ENCODE measurements around the gene RASD2. TPM values are rescaled to one million over a fixed set of nuclear protein-coding genes. Genes with fewer than 3 reads are reported as not detected.

Gene RASD2
- total RNA-seq, 1 donor from 2014 or later = 2.0 TPM

DNA sequence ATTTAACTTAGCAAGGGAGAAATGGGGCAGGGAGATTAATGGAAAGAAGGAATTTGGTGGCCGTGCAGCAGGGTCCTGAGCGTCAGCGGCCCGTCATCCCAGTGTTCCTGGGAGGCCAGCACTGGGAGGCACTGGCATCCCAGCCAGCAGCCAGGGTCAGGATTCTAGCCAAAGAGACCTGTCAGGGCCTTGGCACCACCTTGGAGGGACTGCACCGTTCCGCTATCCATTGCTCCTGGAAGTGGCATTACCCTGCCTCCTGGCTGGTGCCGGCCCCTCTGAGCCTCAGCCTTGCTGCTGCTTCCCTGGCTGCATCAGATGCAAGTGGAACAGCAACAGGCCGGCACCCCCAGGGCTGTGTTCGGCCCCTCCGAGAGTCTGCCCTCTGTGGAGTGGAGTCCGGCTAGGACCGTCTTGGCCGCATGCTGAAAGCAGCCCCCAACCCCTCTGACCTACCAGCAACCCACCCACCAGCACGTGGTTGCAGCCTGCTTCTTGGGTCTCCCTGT is 30.1 kb downstream of the RASD2 start:
- TF ChIP-seq, protein P1, sequence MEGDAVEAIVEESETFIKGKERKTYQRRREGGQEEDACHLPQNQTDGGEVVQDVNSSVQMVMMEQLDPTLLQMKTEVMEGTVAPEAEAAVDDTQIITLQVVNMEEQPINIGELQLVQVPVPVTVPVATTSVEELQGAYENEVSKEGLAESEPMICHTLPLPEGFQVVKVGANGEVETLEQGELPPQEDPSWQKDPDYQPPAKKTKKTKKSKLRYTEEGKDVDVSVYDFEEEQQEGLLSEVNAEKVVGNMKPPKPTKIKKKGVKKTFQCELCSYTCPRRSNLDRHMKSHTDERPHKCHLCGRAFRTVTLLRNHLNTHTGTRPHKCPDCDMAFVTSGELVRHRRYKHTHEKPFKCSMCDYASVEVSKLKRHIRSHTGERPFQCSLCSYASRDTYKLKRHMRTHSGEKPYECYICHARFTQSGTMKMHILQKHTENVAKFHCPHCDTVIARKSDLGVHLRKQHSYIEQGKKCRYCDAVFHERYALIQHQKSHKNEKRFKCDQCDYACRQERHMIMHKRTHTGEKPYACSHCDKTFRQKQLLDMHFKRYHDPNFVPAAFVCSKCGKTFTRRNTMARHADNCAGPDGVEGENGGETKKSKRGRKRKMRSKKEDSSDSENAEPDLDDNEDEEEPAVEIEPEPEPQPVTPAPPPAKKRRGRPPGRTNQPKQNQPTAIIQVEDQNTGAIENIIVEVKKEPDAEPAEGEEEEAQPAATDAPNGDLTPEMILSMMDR (IDR thresholded peaks at IDR 0.05) = no peak
- no peak for TF ChIP-seq POLR2A (IDR thresholded peaks at IDR 0.05)
- no peak for TF ChIP-seq POLR2AphosphoS5 (IDR thresholded peaks at IDR 0.05; ENCODE audit: insufficient read depth in 1 of 2, low read depth in 1 of 2)
- H3K9me3 ChIP-seq = no peaks in the 10 kb centered on the region
- no peaks in the 10 kb centered on the region for H3K36me3 ChIP-seq
- no peak for DNase-seq (ENCODE audit: extremely low spot score in 2 of 2)
- H3K27ac ChIP-seq = no peak overlapping the region
- no peak overlapping the region for H3K4me3 ChIP-seq
- peaks cover 9% of the 10 kb centered on the region for H3K4me1 ChIP-seq
- intact Hi-C loops (cut with DNase I) = no loop called here
- no peaks in the 10 kb centered on the region for H3K27me3 ChIP-seq

DNA sequence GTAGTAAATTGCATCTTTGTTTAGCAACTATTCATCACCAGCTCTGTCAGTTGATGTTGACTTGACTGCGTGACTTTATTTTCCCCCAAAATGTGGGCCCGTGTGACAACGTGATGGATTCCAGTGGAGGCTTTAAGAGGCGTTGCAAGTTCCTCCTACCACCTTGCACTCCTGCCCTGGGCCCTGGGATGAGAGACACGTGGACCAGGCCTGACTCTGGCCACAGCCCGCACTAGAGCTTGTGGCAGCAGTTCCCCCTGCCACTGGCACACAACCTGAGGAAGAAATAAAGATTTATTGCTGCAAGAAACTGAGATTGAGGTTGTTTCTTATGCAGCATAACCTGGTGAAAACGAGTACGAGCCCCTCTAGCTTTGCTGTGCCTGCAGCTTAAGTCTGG is 31.9 kb downstream of the RASD2 start:
- no peak for DNase-seq (ENCODE audit: extremely low spot score in 2 of 2)
- Histone ChIP-seq H3K36me3 (no peaks in the 10 kb centered on the region), H3K4me1 (peaks cover 4% of the 10 kb centered on the region), H3K9me3 (no peaks in the 10 kb centered on the region), H3K27me3 (no peaks in the 10 kb centered on the region), H3K4me3 (no peak overlapping the region), H3K27ac (no peak overlapping the region)
- TF ChIP-seq POLR2AphosphoS5 (IDR thresholded peaks at IDR 0.05; ENCODE audit: insufficient read depth in 1 of 2, low read depth in 1 of 2) (no peak), POLR2A (IDR thresholded peaks at IDR 0.05) (no peak)
- TF ChIP-seq, protein P1 (IDR thresholded peaks at IDR 0.05) = no peak
- intact Hi-C loops (cut with DNase I) = no loop called here

DNA sequence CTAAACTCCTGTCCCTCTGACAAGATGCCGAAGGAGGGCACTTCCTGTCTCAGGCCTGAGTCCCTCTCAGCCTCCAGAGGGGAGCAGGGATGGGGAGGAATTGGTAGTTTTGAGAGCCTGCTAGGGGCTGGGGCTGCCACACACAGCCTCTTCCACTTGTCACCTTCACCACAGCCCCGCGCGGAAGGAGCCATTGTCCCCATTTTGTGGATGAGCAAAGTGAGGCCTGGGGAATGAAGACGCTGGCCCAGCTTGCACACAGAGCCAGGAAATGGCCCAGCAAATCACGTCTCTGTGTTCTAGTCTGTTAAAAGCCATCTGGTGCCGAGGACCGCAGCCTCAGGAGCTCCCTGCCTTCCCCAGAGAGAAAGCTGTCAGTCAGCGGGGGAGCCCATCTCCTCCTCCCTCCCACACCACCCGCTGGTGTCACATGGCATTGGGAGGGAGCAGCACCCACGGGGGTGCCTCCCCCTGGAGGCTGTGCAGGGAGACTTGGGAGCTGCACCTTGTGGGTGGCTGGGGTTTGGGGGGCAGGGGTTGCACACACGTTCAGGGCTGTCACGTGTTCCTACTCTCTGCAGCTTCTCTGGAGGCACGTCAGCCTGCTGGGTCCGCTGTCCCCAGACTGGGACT is 34.6 kb downstream of the RASD2 start:
- no peak for DNase-seq (ENCODE audit: extremely low spot score in 2 of 2)
- no peak overlapping the region for H3K4me3 ChIP-seq
- no peaks in the 10 kb centered on the region for H3K36me3 ChIP-seq
- no peaks in the 10 kb centered on the region for H3K27me3 ChIP-seq
- H3K9me3 ChIP-seq = no peaks in the 10 kb centered on the region
- intact Hi-C loops (cut with DNase I) = no loop called here
- H3K4me1 ChIP-seq = no peaks in the 10 kb centered on the region
- TF ChIP-seq POLR2AphosphoS5 (IDR thresholded peaks at IDR 0.05; ENCODE audit: insufficient read depth in 1 of 2, low read depth in 1 of 2) (no peak), POLR2A (IDR thresholded peaks at IDR 0.05) (no peak)
- TF ChIP-seq, protein P1 (IDR thresholded peaks at IDR 0.05) = no peak
- no peak overlapping the region for H3K27ac ChIP-seq

DNA sequence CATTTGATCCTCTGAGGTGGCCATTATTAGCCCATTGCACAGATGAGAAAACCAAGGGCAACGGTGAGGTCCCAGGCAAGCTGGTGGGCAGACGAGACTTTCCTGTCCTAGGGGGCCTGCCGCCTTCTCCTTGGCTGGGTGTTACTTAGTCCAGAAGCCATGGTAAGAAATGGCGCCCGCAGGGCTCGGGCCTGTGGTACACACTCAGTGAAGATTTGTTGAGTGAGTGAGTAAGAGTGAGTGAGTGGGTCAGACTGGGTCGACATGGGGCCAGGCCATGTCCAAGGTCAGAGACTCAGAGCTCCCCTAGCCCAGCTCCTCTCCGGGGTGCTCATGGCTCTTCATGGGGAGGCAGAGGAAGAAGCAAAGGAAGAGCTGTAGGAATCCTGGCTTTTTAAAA is 36.0 kb downstream of the RASD2 start:
- no peak for DNase-seq (ENCODE audit: extremely low spot score in 2 of 2)
- Histone ChIP-seq H3K4me3 (no peak overlapping the region), H3K27me3 (no peaks in the 10 kb centered on the region), H3K36me3 (no peaks in the 10 kb centered on the region), H3K9me3 (no peaks in the 10 kb centered on the region), H3K4me1 (no peaks in the 10 kb centered on the region), H3K27ac (no peak overlapping the region)
- TF ChIP-seq, protein P1 (IDR thresholded peaks at IDR 0.05) = no peak
- TF ChIP-seq POLR2A (IDR thresholded peaks at IDR 0.05) = no peak
- no peak for TF ChIP-seq POLR2AphosphoS5 (IDR thresholded peaks at IDR 0.05; ENCODE audit: insufficient read depth in 1 of 2, low read depth in 1 of 2)
- intact Hi-C loops (cut with DNase I) = no loop called here

Measured in vagina (tissue), 2 donors.